SK-N-DZ (cell line): ENCODE measurements around the gene ADAMTS5. TPM values are rescaled to one million over a fixed set of nuclear protein-coding genes. Genes with fewer than 3 reads are reported as not detected.

Experiments used
- DNase-seq: peaks from one replicate; pipeline ENCODE4 v3.0.0-alpha.2; 2015; ENCODE audit warnings: low spot score
- polyA plus RNA-seq, 2 experiments: library from polyadenylated mRNA; depleted of rRNA; stranded (reverse); fragments of >200 nt; gene quantifications; 2 replicates each; pipeline ENCODE4 v1.2.3, GENCODE V29; 2014

Gene ADAMTS5
- polyA plus RNA-seq (2014; cell fraction: cytosol; rRNA removed) = 0.02 and 0.13 TPM in 2 replicates
- 0.11 and 0.15 TPM in 2 replicates for polyA plus RNA-seq (2014; cell fraction: nucleus; rRNA removed)

DNA sequence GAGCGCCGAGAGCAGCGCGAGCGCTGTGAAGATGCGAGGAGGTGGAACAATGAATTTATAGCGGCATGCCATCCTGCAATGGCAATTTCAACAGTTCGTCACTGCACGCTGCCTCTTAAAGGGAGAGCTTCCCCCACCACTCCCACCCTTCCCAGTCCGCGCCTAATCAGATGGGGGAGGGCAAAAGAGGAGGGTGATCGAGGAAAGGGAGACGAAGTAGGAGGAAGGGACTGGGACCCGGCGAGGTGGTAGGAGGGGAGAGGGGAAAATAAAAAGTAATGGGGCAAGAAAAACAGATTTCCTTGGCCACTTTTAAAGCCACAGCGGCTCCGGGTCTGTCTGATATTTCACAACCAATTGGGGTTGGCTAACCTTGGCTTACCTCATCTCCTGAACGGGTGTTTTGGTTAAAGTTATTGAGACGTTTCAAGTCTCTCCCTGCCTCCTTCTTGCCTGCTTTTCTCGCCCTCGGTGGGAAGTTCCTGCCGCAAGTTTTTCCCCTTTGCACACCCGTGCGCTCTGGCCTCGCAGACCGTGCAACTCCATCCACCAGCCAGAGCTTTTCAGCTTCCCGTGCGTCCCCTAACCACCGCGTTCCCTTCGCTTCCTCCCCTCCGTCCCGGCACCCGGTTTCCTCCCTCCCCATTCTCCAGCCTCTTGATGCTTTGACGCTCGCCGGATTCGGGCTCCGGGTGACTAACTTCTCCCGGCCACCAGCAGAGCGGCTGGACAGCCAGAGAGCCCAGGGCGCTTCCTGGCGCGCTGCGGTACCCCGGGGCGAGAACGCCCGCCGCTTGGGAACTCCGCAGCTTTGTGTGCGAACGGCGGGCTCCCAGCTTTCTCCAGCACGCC is at the start of gene ADAMTS5:
Gene ADAMTS5 (minus strand): TSS at position 27 of the 852 bp plus-strand sequence. CDS start 697 bp downstream, outside the sequence.
- peak; percentile 44 for DNase-seq

DNA sequence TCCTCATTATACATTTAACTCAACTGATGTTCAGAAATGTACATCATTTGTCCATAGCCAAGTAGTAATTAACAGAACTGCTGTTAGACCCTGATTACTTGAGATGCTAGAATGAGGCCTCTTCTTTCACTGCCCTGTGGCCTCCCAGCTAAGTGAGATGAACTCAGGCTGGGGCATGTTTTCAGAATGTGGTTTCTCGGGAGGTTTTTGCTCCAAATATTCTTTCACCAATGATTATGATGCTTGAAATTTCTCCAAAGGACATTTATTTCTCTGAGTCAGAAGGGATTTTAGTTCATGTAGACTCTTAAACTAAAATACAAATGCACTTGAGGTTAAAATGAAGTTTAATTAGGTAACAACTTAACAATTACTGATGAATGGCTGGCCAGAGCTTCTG is 34.6 kb upstream of the ADAMTS5 start:
- no peak for DNase-seq

DNA sequence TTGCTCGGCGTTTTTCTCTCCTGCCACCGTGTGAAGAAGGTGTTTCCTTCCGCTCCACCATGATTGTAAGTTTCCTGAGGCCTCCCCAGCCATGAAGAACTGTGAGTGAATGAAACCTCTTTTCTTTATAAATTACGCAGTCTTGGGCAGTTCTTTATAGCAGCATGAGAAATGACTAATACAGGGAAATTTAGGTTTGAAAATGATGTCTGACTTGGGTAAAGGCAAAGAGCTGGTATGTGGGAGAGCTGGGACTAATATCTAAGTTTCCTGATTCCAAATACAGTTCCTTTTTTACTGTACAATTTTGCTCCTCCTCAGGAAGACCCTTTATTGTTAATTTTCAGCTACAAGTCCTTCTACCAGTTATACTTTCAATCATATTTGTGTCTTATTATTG is 16.7 kb upstream of the ADAMTS5 start:
- DNase-seq = no peak

DNA sequence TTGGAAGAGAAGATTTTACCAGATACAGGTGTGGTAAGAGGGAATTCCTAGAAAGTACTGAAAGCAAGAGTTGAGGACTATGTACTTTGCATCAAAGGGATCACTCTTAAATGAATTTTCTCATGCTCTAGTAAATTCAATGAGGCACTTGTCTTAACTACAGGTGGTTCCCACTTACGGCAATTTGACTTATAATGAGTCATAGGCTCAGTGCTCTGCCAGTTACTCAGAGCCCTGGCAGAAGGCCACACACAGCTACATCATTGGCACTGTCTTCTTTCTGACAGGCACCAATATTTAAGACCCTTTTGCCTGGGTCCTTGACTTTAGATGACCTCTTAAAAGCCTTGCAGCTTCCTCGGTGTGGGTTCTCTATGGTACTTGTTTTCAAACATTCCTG is 15.9 kb upstream of the ADAMTS5 start:
- no peak for DNase-seq

DNA sequence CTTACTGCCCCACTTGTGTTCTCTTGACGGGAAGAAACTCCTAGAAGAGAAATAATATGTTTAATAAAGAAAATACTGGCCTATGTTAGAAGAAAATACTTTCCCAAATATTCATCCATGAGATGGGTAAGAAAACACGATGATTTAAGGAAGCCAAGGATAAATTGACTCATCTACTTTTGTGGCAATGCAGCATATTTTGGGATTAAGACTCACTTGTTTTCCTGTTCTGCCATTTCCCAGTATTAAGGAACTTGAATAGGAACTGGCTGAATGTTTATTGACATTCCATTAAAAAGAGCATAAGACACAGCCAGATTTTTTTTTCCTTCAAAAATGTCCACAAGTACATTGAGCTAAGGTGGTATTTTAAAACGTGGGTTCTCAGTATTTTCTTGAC is 10.9 kb upstream of the ADAMTS5 start:
- no peak for DNase-seq

DNA sequence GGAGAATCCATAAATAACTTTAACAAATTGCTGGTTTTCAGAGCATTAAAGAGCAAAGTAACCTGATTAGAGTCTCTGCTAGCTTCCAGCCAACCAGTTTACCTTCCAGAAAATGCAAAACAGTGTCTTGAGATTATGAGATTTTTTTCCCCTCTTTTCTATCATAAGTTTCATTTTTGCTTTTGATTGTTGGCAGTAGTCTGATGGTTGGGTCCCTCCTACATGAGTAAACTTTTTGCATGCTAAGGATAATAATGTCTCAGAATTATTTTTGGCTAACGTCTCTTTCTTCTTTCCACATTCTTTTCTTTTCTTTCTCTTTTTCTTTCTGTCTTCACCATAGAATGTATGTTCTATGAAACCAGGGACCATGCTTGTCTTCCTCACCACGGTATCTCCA is 6.3 kb upstream of the ADAMTS5 start:
- no peak for DNase-seq

DNA sequence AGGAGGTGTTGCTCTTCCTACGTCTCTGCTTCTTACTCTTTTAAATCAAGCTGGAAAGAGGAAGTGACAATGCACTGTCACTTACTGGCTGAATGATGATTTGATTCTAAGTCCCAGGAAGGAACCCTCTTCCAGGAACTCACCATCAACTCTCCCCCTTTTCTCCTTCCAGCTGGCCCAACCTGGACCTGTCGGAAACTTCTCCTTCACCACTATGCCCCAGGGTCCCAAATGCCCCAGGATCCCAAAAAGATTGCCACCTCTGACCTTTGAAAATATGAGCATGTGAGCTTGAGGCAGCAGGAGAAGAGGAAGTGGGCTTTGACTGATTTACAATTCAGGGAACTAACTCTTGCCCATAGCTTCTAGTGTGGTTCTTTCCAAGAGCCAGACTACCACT is 5.3 kb upstream of the ADAMTS5 start:
- no peak for DNase-seq

DNA sequence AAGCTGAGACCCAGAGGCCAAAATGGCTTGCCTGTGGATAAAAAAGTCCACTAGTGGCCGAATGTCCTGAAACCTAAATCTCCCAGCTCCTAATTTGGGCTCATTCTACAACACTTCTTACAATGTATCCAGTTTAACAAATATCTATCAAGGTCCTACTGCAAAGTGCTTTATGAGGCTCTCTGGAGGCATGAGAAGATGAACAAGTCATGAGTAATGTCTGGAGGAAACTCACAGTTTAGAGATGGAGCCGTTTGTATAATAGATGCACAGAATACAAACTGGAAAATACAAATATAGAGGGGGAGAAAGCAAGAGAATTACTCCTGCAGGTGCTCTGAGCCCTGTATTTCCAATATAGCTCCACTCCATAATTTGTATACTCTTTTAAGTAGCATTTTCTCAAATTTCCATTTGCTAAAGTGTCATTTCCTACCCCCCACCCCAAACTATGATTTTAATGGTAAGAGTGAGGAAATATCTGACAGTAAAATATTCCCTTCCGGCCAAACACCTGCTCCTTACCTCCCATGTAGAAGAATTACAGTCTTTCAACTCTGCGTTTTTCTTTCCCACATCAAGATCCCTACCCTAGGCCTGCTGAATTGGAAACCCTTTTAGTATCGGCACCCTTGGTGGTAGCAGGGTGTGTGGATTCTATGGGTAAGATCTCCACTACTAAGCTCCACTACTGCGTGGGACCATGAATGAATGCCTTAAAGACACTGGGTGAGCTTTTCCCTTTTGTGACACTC is 3.3 kb upstream of the ADAMTS5 start:
- DNase-seq = no peak

DNA sequence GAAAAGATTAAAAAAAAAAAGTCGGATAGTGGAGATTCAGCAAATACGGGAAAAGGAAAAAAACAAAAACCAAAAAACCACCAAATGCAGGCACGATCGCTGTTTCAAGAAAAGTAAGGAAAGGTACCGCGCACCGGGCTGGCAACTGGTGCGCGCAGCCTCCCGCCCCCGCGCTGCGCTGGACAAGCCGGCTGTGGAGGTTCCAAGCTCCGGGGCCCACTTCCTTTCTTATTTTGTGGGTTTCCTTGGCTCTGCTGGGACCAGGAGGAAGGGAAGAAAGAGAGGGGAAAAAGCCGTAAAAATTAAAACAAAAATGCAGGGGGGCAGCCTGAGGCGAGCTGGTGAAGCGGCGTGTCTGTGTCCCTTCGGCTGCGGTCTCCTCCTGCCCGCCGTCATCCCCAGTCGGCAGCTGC is 233 bp downstream of the ADAMTS5 start:
- no peak for DNase-seq

DNA sequence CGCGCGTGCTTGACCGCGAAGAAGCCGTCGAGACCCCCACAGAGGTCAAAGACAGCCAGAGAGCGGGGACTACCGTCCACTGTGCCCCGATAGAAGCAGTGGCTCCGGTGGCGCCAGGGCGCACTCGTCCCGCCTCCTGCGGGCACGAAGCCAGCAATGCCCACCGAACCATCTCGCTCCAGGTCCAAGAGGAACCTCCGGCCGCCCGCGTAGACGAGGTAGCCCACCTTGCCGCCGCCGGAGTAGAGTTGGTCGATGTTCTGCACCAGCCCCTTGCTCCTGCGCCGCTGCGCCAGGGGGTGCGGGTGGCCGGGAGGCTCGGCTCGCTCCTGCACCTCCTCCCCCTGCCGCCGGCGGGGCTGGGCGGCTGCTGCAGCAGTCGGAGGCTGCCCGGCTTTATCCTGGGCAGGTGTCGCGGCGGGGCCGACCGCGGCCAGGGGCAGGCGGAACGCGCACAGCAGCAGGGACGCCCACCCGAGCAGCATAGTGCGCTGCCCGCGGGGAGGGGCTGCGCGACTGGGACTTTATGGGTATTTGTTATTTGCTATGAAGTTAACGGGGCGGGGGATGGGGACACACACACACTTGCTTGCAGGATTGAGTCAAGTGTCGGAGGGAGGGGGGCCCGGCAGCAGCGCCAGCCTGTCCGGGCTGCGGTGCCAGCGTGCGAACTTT is 844 bp downstream of the ADAMTS5 start:
- no peak for DNase-seq

DNA sequence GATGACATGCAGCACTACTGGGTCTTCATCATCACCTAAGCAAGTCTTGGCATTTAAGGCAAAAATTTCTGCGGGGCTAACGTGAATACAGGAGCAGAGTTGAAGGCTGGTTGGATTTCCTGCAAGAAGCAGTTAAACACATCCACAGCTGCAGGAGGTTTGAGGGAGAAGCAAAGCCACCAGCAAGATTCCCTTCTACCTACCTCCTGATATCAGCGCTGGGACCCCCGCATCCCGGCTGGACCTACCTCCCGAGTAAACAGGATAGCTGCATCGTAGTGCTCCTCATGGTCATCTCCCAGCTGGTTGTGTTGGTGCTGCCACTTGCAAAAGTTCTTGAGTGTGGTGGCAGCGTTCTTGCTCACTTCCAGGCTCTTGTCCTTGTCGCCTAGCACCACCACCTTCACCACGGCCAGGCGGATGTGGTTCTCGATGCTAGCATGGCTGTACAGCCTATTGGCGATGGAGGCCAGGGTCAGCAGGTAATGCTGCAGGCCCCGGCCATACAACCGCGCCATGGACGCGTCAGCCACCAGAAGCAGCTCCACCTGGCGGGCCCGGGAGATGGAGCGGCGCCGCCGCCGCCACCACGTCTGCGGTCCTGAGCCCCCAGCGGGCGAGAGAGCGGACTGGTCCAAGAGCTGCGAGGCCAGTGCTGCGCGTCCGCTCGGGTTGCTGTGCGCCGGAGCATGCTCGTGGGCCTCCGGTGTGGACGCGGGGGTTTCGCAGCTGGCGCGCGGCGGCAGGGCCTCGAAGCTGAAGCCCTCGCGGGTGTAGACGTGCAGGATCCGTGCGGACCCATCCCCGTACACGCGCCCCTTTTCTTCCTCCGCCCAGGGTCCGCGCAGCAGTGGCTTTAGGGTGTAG is 1.6 kb downstream of the ADAMTS5 start:
- peak; percentile 61 for DNase-seq

DNA sequence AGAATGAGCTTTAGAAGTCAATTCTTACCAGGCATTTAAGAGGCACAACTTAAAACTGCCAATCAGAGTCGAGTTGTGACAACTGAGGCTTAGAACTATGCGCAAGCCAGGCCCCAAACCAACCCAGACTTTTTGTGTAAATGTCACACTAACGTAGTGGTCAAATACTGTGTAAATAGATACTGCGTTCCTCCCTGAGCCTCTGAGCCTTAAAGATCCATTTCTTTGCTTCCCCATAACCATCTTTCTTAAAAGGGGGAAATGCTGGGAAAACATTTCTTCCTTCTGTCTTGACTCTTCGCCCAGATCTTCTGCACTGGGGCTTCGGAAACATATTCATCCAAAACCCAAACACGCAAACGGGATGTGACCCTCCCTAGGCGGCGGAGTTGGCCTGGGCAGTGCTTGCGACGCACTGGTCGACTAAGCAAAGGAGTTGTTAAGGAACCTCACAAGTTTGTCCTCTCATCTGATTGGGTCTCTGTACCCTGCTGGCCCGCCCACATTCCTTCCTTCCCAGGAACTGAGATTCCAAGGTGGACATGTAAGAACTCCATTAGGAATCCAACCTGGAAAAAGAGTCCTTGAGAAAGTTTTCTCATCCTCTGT is 2.6 kb downstream of the ADAMTS5 start:
- DNase-seq = no peak

DNA sequence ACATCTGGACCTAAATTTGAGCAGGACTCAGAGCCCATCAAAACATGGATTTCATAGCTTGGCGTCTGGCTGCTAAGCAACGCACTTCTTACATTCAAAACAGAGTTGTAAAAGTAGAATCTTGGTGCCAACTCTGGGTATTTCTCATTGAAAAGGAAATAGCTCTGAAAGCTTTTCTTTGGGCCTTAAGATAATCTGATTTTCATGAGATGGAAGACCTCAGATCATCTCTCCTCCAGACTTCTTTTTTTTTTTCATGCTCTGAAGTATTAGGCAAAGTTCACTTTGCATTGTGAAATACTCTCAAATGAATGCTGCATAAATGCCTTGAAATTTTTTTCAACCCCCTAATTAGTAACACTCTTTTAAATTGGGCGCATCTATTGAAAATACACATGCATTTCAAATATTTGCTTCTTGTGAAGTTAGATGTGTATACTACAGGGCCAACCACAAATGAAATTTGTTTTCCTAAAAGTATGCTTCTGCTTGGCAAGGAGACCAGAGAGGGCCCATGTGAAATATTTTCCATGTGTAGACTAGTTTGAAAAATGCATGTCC is 4.2 kb downstream of the ADAMTS5 start:
- no peak for DNase-seq

DNA sequence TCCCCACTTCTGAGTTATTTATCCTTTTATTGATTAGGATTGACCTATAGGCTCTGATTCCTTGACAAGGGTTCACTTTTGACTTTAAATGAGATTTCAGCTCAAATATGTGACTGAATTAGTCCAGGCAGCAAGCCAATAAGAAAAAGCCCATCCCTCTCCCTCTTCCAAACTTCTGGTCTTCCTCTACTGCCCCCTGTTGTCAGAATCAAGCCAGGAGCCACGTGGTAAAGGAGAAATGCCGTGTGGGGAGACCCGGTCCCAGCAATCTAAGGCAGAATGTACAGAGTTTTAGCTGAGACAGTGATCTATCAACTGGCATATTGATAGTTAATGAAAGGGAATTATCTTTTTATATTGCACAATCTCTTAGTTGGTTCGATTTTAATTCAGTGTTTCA is 5.2 kb downstream of the ADAMTS5 start:
- no peak for DNase-seq

DNA sequence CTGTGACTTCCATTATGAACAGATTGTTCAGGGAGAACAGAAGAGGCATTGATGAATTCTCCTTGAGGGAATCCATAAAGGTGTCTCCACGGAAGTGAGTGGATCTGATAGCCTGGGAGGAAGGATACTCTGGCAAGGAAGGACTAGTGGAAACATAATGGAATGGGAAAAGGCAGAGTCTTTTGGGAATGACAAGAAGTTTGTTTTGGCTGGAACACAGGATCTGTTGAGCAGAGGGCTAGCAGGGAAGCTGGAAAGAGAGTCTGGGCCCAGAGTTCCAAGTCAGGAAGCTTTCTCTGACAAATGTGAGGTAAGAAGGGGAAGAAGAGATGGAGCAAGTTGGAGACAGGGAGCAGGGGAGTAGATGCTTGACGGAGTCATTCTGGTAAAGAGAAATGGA is 8.1 kb downstream of the ADAMTS5 start:
- DNase-seq = no peak

DNA sequence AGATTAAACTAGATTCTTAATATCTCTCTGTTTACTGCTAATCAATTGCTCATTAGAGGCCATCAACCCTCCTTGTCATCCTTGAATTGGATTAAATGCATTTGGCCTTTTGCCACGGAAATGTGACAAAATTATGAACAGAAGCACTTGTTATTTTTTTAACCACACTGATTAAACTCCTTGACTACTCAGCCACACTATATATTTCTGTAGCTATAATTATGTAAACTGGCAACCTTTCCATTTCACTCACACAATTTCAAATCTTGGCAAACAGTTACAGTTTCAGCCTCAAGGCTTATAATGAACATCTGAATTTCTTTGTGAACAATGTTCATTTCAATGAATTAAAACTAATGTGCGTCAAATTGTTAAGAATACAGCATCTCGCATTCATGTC is 10.1 kb downstream of the ADAMTS5 start:
- no peak for DNase-seq

DNA sequence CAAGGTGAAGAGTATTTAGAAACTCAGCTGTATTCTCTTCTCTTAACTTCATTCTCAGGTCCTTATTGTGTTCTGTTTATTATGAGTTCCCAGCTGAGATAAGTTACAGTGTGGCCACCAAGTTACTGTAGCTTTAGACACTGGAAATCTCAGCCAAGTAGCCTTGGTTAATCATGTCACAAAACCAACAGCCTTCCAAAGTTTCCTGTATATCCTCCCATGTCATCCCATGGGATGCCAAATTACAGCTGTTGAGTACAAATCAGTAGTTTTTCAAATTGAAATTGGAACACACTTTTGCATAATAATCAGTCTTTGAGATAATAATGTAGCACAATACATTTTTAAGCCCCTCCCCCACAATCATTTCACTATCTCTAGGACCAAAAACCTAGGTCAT is 10.7 kb downstream of the ADAMTS5 start:
- DNase-seq = no peak

DNA sequence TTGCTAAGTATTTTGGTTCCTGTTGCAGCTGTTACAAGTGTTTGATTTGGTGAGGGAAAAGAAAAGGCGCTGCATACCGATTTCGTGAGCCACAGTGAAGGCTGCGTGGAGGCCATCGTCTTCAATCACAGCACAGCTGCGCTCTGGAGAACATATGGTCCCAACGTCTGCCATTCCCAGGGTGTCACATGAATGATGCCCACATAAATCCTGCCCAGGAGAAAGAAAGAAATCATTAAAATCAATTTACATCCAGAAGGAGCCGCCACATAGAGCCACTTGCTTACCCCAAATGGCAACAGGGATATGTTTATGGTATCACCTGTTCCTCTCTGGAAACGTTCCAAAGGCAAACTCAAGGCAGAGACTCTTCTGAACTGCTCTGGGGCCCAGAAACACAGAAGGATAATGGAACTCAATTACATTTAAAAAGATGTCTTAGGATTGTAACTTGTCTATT is 12.2 kb downstream of the ADAMTS5 start:
- no peak for DNase-seq

DNA sequence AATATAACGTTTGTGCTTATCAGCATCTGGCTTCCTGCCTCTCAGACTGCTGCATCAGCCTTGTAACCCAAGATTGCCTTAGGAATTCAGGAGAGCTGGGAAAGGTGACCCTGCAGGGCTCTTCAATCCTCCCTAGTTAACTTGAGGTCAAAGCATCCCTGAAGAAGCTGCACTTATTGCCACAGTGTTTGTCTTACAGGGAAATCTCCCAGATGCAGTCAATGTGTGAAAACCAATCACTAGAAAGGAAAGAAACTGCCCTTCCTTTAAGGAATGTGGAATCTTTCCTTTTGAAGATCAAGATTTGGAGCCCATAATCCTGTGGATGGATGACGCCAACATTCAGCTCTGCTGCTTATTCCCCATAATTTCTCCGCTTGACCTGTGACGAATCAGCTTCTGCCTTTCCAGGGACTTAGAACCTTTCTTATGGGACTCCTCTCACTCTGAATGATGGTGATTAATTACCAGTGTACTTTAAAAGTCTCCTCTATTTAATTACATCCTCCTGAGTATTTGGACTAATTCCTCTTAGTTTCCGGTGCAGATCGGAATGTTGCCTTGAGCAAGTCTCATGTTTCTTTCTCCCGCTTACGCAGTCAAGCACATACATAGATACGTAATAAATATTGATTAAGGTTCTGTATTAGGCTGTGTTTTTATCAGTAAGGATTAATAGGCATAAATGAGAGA is 14.4 kb downstream of the ADAMTS5 start:
- DNase-seq = no peak

DNA sequence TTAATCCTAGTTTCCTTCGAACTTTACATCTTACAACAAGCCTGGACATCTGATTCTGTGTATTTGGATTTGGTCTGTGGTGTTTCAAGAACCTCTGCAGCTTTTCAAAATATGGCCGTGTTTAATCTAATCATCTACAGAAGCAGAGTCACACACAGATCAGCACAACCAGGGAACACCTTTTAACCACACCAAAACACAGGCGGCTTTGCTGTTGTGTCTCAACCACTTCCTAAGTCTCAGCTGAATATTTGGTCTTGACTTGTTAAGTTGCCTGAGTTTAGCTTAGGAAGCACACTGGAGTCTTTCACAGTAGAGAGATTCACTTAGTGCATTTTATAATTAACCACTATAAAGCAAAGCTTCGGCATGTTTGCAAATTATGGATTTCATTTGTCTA is 17.1 kb downstream of the ADAMTS5 start:
- DNase-seq = no peak
